Measurements from ENCODE around the gene PSEN1.
"Not testable (repeated sequence)": the region's sequence is repeated elsewhere in the genome, so short reads cannot be mapped to it uniquely, and the experiment has no call there.

The PSEN1 gene

GRCh38 chr14:73167727-73168126, 31.4 kb downstream of the PSEN1 start:
- DNase-seq: no peak

GRCh38 chr14:73168274-73168673, 32.0 kb downstream of the PSEN1 start:
- DNase-seq: no peak

GRCh38 chr14:73168691-73169090, 32.4 kb downstream of the PSEN1 start:
- no peak for DNase-seq

GRCh38 chr14:73169855-73170254, 33.5 kb downstream of the PSEN1 start:
- not testable (repeated sequence) for DNase-seq

- DNase-seq: no peak
Measured at GRCh38 chr14:73170686-73171085, 34.4 kb downstream of the PSEN1 start.

GRCh38 chr14:73172500-73172899, 36.2 kb downstream of the PSEN1 start:
- DNase-seq: no peak

- no peak for DNase-seq
Measured at GRCh38 chr14:73173092-73173735, 36.9 kb downstream of the PSEN1 start.

GRCh38 chr14:73176685-73177084, 40.4 kb downstream of the PSEN1 start:
- no peak for DNase-seq

GRCh38 chr14:73180385-73180805, 44.1 kb downstream of the PSEN1 start:
- DNase-seq: no peak

GRCh38 chr14:73180969-73181368, 44.7 kb downstream of the PSEN1 start:
- DNase-seq: not testable (repeated sequence)

- no peak for DNase-seq
Measured at GRCh38 chr14:73188501-73188911, 52.2 kb downstream of the PSEN1 start.

- DNase-seq: no peak
Measured at GRCh38 chr14:73189651-73190050, 53.3 kb downstream of the PSEN1 start.

GRCh38 chr14:73191441-73191840, 55.1 kb downstream of the PSEN1 start:
- no peak for DNase-seq

GRCh38 chr14:73194306-73194705, 58.0 kb downstream of the PSEN1 start:
- not testable (repeated sequence) for DNase-seq

GRCh38 chr14:73198253-73198652, 61.9 kb downstream of the PSEN1 start:
- no peak for DNase-seq

- no peak for DNase-seq
Measured at GRCh38 chr14:73203527-73203926, 67.2 kb downstream of the PSEN1 start.

- no peak for DNase-seq
Measured at GRCh38 chr14:73207615-73208014, 71.3 kb downstream of the PSEN1 start.

GRCh38 chr14:73208390-73208789, 72.1 kb downstream of the PSEN1 start:
- no peak for DNase-seq

GRCh38 chr14:73208846-73209245, 72.5 kb downstream of the PSEN1 start:
- DNase-seq: no peak

GRCh38 chr14:73209953-73210352, 73.6 kb downstream of the PSEN1 start:
- no peak for DNase-seq

GRCh38 chr14:73211251-73212040, 75.1 kb downstream of the PSEN1 start:
- no peak for DNase-seq

GRCh38 chr14:73216030-73216429, 79.7 kb downstream of the PSEN1 start:
- no peak for DNase-seq

GRCh38 chr14:73217411-73217810, 81.1 kb downstream of the PSEN1 start:
- no peak for DNase-seq

- no peak for DNase-seq
Measured at GRCh38 chr14:73220061-73220460, 83.8 kb downstream of the PSEN1 start.

GRCh38 chr14:73220634-73221033, 84.3 kb downstream of the PSEN1 start:
- no peak for DNase-seq

Data from stimulated activated CD4-positive, alpha-beta T cell treated with anti-CD3 and anti-CD28 coated beads, Interleukin-2, amount 100 ng/mL, for 24 hours (primary cell).